ENCODE results near the gene LRTM2.

Gene LRTM2

GRCh38 chr12:1790444-1790843 is 29.9 kb upstream of the LRTM2 start:
- no peaks in the 10 kb centered on the region for H3F3A ChIP-seq (ENCODE audit: low read depth)
- no peak overlapping the region for H3K9ac ChIP-seq (ENCODE audit: low read depth, low read length, poor library complexity, severe bottlenecking)
- no peaks in the 10 kb centered on the region for H3K27me3 ChIP-seq (ENCODE audit: insufficient read depth, low read length, poor library complexity, severe bottlenecking)
- H3K36me3 ChIP-seq (ENCODE audit: insufficient read depth, low read length), result peaks cover 28% of the 10 kb centered on the region; the same call in 1 of the 2 replicates
- H2AFZ ChIP-seq (ENCODE audit: low read length), result no peak overlapping the region
- no peaks in the 10 kb centered on the region for H3K9me3 ChIP-seq (ENCODE audit: insufficient read depth, low read depth, low read length)
- peaks cover 13% of the 10 kb centered on the region for H3K4me1 ChIP-seq (ENCODE audit: insufficient read depth, low read length, poor library complexity, severe bottlenecking)
- H3K79me2 ChIP-seq (ENCODE audit: insufficient read depth, low read length), result no peaks in the 10 kb centered on the region
- no peak for TF ChIP-seq EZH2phosphoT487 (IDR thresholded peaks at IDR 0.05; ENCODE audit: borderline replicate concordance)
- no peak for TF ChIP-seq CTCF (conservative IDR thresholded peaks at IDR 0.05; ENCODE audit: low read length)
- H3K4me2 ChIP-seq (ENCODE audit: low read depth, low read length, poor library complexity, severe bottlenecking), result no peak overlapping the region
- no peak overlapping the region for H3K4me3 ChIP-seq (ENCODE audit: low read length, poor library complexity, severe bottlenecking)
- H4K20me1 ChIP-seq (ENCODE audit: insufficient read depth, low read length, poor library complexity, severe bottlenecking), result no peaks in the 10 kb centered on the region
- H3K9me2 ChIP-seq (replicated peaks; ENCODE audit: low read depth, low read length), result no peaks in the 10 kb centered on the region

GRCh38 chr12:1791104-1791841 is 29.1 kb upstream of the LRTM2 start:
- Histone ChIP-seq H3K9ac (ENCODE audit: low read depth, low read length, poor library complexity, severe bottlenecking) (no peak overlapping the region), H4K20me1 (ENCODE audit: insufficient read depth, low read length, poor library complexity, severe bottlenecking) (no peaks in the 10 kb centered on the region), H3K4me3 (ENCODE audit: low read length, poor library complexity, severe bottlenecking) (no peak overlapping the region), H3K4me1 (ENCODE audit: insufficient read depth, low read length, poor library complexity, severe bottlenecking) (peaks cover 14% of the 10 kb centered on the region), H3K9me3 (ENCODE audit: insufficient read depth, low read depth, low read length) (no peaks in the 10 kb centered on the region), H3K27me3 (ENCODE audit: insufficient read depth, low read length, poor library complexity, severe bottlenecking) (no peaks in the 10 kb centered on the region), H3K79me2 (ENCODE audit: insufficient read depth, low read length) (no peaks in the 10 kb centered on the region), H3K36me3 (ENCODE audit: insufficient read depth, low read length) (peaks cover 20% of the 10 kb centered on the region; the same call in 1 of the 2 replicates), H2AFZ (ENCODE audit: low read length) (no peak overlapping the region), H3F3A (ENCODE audit: low read depth) (no peaks in the 10 kb centered on the region), H3K9me2 (replicated peaks; ENCODE audit: low read depth, low read length) (no peaks in the 10 kb centered on the region), H3K4me2 (ENCODE audit: low read depth, low read length, poor library complexity, severe bottlenecking) (no peak overlapping the region)
- TF ChIP-seq CTCF (conservative IDR thresholded peaks at IDR 0.05; ENCODE audit: low read length) (peak; percentile 89), EZH2phosphoT487 (IDR thresholded peaks at IDR 0.05; ENCODE audit: borderline replicate concordance) (no peak)

- Histone ChIP-seq H3K9me2 (replicated peaks; ENCODE audit: low read depth, low read length) (no peaks in the 10 kb centered on the region), H3K4me3 (ENCODE audit: low read length, poor library complexity, severe bottlenecking) (no peak overlapping the region), H3K36me3 (ENCODE audit: insufficient read depth, low read length) (peaks cover 8% of the 10 kb centered on the region; the same call in 1 of the 2 replicates), H3K79me2 (ENCODE audit: insufficient read depth, low read length) (no peaks in the 10 kb centered on the region), H3K4me1 (ENCODE audit: insufficient read depth, low read length, poor library complexity, severe bottlenecking) (peaks cover 17% of the 10 kb centered on the region), H4K20me1 (ENCODE audit: insufficient read depth, low read length, poor library complexity, severe bottlenecking) (no peaks in the 10 kb centered on the region), H3K27me3 (ENCODE audit: insufficient read depth, low read length, poor library complexity, severe bottlenecking) (no peaks in the 10 kb centered on the region), H3K9me3 (ENCODE audit: insufficient read depth, low read depth, low read length) (no peaks in the 10 kb centered on the region), H3F3A (ENCODE audit: low read depth) (no peaks in the 10 kb centered on the region), H2AFZ (ENCODE audit: low read length) (no peak overlapping the region), H3K9ac (ENCODE audit: low read depth, low read length, poor library complexity, severe bottlenecking) (no peak overlapping the region), H3K4me2 (ENCODE audit: low read depth, low read length, poor library complexity, severe bottlenecking) (no peak overlapping the region)
- TF ChIP-seq EZH2phosphoT487 (IDR thresholded peaks at IDR 0.05; ENCODE audit: borderline replicate concordance) (no peak), CTCF (conservative IDR thresholded peaks at IDR 0.05; ENCODE audit: low read length) (no peak)
Measured at GRCh38 chr12:1792406-1792805, 28.0 kb upstream of the LRTM2 start.
